NCI-H524 (cell line): ENCODE results near the gene MED4.
"Not testable (repeated sequence)": the region's sequence is repeated elsewhere in the genome, so short reads cannot be mapped to it uniquely, and the experiment has no call there.

Experiments
- DNase-seq, 2 experiments: peaks; one replicate each; lab custom pipeline; 2025; lab: John Stamatoyannopoulos, UW

Gene MED4

GRCh38 chr13:48094404-48094780 lies 512 bp downstream of the MED4 start:
- no peak for DNase-seq

DNA sequence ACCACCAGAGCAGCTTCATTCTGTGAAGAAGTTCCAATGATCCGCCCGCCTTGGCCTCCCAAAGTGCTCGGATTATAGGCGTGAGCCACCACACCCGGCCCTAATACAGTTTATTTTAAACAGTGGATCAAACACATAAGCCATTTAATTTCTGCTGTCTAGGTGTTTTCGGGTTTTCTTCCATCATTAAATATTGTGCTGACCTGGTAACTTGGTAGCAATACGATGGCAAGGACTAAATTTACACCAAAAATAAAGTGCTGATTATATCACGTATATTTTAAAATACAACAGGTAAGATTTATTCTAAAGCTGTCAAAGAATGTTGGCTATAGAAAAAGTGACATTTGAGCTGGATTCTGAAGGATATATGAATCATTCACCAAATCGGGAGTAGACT lies 1.3 kb downstream of the MED4 start:
- DNase-seq, result no peak

GRCh38 chr13:48086272-48086671 lies 8.6 kb downstream of the MED4 start:
- DNase-seq, result no peak

GRCh38 chr13:48081739-48082138 lies 13.2 kb downstream of the MED4 start:
- no peak for DNase-seq

- no peak for DNase-seq
Measured at GRCh38 chr13:48078251-48078656, 16.6 kb downstream of the MED4 start.

DNA sequence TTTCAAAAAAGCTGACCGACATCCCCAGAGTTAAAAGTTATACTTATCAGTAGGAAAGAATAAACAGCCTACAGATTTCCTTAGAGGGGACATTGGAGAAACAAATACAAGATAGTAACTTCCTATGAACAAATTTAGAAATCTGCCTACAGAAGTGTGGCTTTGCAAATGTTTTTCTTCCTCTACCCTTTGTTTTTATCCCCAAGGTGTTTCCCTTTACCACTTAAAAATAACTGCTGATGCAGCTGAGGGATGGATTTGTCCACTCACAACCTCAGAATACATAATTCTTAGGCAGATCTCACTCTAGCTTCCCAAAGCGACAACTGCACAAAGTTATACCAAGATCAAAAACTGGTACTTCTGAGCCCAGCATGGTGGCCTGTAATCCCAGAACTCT lies 20.9 kb downstream of the MED4 start:
- no peak for DNase-seq

DNA sequence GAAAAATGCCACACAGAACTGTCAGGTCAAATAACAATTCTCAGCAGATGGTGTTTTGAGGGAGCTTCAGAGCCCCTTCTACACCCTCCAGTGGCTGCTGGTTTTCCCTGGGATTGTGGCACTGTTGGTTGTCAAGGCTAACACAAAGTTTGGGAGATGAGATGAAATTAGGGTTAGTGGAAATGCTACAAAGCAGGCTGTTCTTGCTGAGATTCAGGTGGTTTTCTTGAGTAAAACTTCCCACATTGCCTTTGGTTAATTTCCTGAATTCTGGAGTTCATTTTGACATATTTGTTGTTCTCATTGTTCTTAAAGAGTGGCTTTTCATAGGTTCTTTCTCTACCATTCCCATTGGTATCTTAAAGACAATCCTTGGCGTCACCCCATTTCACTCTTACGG lies 22.1 kb downstream of the MED4 start:
- peak in 1 of 2 experiments; percentile 39 for DNase-seq

- peak; percentile 81 to 86 for DNase-seq
Measured at GRCh38 chr13:48072304-48072703, 22.6 kb downstream of the MED4 start.

DNA sequence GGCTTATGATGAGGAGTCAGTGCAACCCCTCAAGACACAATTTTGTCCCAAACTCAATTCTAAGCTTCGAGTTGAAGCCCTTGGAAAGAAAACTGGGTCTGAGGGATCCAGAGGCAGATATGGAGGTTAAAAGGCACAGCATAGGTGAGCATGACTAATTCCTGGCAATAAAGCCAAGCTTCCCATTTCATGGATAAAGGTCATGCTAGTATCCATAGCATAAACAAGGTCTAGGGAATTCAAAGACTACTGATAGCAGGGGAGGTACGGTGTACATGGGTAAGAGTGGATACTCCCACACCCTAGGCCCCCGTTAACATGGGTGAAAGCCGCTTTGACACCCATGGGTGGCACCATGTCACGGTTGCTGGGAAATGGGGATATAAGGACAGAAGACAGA lies 24.0 kb downstream of the MED4 start:
- DNase-seq, result no peak

DNA sequence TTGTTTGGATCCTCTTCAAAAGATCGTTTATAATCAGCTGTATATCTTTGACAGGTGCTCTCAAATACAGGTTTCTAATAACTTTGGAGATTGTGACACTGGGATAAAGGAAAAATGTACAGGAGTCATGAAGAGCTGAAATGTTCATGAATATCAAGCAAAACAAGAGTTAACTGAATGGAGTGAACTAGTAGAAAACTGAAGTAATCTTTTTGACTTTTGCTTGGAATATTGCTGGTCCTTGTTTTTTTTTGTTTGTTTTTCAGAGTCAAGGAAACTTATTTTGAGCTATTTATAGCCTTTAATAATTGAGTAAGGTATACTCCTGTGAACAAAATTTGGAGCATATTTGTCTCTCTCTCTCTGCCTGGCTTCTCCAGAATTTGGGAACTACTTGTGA lies 25.3 kb downstream of the MED4 start:
- DNase-seq, result no peak

- DNase-seq, result no peak
Measured at GRCh38 chr13:48068952-48069351, 26.0 kb downstream of the MED4 start.

GRCh38 chr13:48068036-48068435 lies 26.9 kb downstream of the MED4 start:
- peak in 1 of 2 experiments; percentile 9 for DNase-seq

DNA sequence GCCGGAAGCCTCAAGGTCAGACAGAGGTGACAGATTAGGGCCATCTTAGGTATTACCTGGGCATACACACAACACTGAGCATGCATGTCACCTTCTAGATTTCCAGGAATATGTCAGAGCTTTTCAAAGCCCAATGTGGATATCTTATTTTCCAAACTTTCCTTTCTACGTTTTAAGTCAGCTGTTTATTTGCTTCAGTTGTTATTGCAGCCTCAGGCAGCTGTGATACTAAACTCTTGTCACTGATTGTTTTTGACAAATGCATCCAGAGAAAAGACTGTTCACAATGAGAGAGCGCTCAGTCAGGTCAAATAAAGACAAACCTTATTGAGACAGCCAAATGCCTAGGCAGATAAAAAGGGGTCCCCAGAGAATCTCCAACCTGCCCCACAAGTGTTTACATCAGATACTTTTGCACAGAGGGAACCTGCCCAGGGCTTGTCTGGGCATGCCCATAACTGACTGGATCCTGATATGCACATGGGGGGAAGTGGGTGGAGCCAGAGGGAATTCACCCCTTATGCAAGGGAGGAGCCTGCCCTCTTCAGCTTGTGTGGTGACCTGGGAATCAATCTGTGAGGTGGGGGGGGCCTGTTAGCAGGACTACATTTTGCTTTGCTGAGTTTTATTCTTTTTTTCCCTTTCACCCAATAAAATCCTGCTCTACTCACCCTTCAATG lies 28.5 kb downstream of the MED4 start:
- peak; percentile 17 to 63 for DNase-seq

DNA sequence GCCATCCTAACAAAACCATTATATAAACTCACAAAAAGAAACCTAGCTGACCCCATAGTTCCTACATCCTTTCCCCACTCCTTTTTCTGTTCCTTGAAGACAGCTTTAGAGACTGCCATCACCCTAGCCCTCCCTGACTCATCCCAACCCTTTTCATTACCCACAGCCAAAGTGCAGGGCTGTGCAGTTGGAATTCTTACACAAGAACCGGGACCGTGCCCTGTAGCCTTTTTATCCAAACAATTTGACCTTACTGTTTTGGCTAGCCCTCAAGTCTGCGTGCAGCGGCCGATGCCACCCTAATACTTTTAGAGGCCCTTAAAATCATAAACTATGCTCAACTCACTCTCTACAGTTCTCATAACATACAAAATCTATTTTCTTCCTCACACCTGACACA lies 35.0 kb downstream of the MED4 start:
- DNase-seq, result not testable (repeated sequence)

DNA sequence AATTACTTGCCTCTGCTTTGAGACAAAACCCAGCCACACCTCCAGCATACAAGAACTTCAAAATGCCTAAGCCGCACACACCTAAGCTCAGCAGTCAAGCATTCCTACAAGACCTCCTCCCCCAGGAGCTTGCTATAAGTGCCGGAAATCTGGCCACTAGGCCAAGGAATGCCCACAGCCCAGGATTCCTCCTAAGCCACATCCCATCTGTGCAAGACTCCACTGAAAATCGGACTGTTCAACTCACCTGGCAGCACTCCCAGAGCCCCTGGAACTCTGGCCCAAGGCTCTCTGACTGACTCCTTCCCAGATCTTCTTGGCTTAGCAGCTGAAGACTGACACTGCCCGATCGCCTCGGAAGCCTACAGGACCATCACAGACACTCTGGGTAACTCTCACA lies 36.4 kb downstream of the MED4 start:
- DNase-seq, result not testable (repeated sequence)

DNA sequence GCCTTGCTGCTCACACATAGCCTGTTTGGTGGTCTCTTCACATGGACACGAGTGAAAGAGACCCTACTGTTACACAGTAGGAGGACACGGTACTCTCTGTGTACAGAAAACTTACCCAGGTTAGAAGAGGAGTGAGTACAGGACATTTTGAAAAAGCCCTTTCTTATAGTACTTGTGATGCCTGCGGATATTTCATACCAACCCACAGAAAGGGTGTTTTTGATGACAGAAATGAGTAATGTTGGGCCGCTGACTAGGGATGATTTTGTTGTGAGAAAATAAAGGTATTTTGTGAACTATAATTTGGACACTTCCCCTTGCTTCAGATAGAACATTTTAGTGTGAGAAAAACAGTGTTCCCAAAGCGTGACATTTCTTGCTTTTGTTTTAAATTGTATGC lies 39.2 kb downstream of the MED4 start:
- no peak for DNase-seq

- DNase-seq, result no peak
Measured at GRCh38 chr13:48054601-48055000, 40.3 kb downstream of the MED4 start.

DNA sequence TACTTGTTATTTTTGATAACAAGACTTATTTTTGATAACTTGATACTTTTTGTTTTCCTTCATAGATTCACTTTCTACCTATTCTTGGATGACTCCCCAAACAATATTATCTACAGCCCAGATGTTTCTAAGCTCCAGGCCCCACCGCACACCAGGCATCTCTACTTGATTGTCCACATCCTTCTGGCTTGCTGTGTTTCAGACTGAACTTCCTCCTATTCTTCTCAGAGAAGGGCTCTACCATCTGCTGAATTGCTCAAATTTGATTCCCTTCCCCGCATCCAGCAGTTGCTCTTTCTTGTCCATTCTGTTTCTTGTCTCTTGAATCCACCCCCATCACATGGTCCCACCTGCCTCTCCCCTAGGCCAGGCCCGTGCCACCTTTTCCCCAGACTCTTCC lies 44.4 kb downstream of the MED4 start:
- no peak for DNase-seq

GRCh38 chr13:48043789-48044503 lies 51.0 kb downstream of the MED4 start:
- DNase-seq, result no peak

- DNase-seq, result no peak
Measured at GRCh38 chr13:48042894-48043293, 52.0 kb downstream of the MED4 start.

DNA sequence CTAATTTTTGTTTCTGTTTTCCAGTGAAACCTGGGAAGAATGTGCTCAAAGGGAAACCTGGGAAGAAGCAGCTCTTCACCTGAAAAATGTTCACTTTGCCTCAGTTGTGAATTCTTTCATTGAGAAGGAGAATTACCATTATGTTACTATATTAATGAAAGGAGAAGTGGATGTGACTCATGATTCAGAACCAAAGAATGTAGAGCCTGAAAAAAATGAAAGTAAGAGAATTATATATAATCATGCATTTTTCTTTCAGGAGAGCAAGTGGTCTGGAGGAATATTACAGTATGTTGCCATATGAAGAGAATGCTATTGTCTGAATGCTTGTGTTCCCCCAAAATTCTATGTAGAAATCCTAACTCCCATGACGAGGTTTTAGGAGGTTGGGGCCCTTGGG lies 54.0 kb downstream of the MED4 start:
- no peak for DNase-seq

GRCh38 chr13:48040049-48040448 lies 54.9 kb downstream of the MED4 start:
- DNase-seq, result no peak

GRCh38 chr13:48038761-48039160 lies 56.1 kb downstream of the MED4 start:
- DNase-seq, result no peak
